CMK (cell line): ENCODE measurements around the gene WFDC1.

Experiments used
- DNase-seq: peaks from one replicate; pipeline ENCODE4 v3.0.0-alpha.2; 2010; ENCODE audit warnings: low read depth

The WFDC1 gene

GRCh38 chr16:84351630-84352029, 57.0 kb downstream of the WFDC1 start:
- DNase-seq, result no peak

GRCh38 chr16:84354306-84354705, 59.6 kb downstream of the WFDC1 start:
- no peak for DNase-seq

GRCh38 chr16:84355149-84355548, 60.5 kb downstream of the WFDC1 start:
- DNase-seq, result no peak

- DNase-seq, result no peak
Measured at GRCh38 chr16:84356176-84356575, 61.5 kb downstream of the WFDC1 start.

GRCh38 chr16:84356591-84357116, 62.0 kb downstream of the WFDC1 start:
- DNase-seq, result no peak

- no peak for DNase-seq
Measured at GRCh38 chr16:84357191-84357651, 62.5 kb downstream of the WFDC1 start.

GRCh38 chr16:84358601-84359295, 64.1 kb downstream of the WFDC1 start:
- DNase-seq, result no peak

- no peak for DNase-seq
Measured at GRCh38 chr16:84359326-84359725, 64.6 kb downstream of the WFDC1 start.

- no peak for DNase-seq
Measured at GRCh38 chr16:84360170-84360569, 65.5 kb downstream of the WFDC1 start.

GRCh38 chr16:84360748-84361147, 66.1 kb downstream of the WFDC1 start:
- DNase-seq, result no peak

GRCh38 chr16:84361546-84361945, 66.9 kb downstream of the WFDC1 start:
- no peak for DNase-seq

- no peak for DNase-seq
Measured at GRCh38 chr16:84362471-84362941, 67.8 kb downstream of the WFDC1 start.

GRCh38 chr16:84366208-84366607, 71.5 kb downstream of the WFDC1 start:
- no peak for DNase-seq

- no peak for DNase-seq
Measured at GRCh38 chr16:84367297-84367680, 72.6 kb downstream of the WFDC1 start.

GRCh38 chr16:84367750-84368307, 73.2 kb downstream of the WFDC1 start:
- no peak for DNase-seq

- DNase-seq, result no peak
Measured at GRCh38 chr16:84368308-84368996, 73.8 kb downstream of the WFDC1 start, which contains the start of gene ATP2C2. TSS of gene ATP2C2 (plus strand) at chr16:84368538. CDS start at chr16:84368616, 78 bp downstream.

- no peak for DNase-seq
Measured at GRCh38 chr16:84369105-84369504, 74.4 kb downstream of the WFDC1 start.

GRCh38 chr16:84369938-84370627, 75.4 kb downstream of the WFDC1 start:
- DNase-seq, result no peak

GRCh38 chr16:84370723-84371552, 76.3 kb downstream of the WFDC1 start:
- no peak for DNase-seq

- DNase-seq, result no peak
Measured at GRCh38 chr16:84371553-84371865, 76.8 kb downstream of the WFDC1 start.

GRCh38 chr16:84373907-84374489, 79.3 kb downstream of the WFDC1 start:
- no peak for DNase-seq
